GM23338 (cell line): ENCODE measurements around the gene INTS3.
"Not testable (repeated sequence)": the region's sequence is repeated elsewhere in the genome, so short reads cannot be mapped to it uniquely, and the experiment has no call there.

Source experiments
- CREB1 ChIP-seq: fragments of 250-450 bp; sonication (Bioruptor Pico); IDR thresholded peaks from 2 replicates; pipeline ENCODE4 v1.5.0; 2020; ENCODE audit warnings: low read depth, mild to moderate bottlenecking, moderate library complexity
- EZH2 ChIP-seq: fragments of 200-600 bp; sonication (generic); IDR thresholded peaks from one replicate; pipeline ENCODE4 v1.8.0; 2017; ENCODE audit warnings: antibody characterized with exemption, mild to moderate bottlenecking, low read depth; ENCODE audit not compliant: unreplicated experiment
- EZH2phosphoT487 ChIP-seq: fragments of 200-600 bp; sonication (generic); IDR thresholded peaks from one replicate; pipeline ENCODE4 v1.8.1; 2018; ENCODE audit warnings: antibody characterized with exemption; ENCODE audit not compliant: unreplicated experiment
- JUNB ChIP-seq: IDR thresholded peaks from one replicate; pipeline ENCODE4 v1.6.1; 2016; ENCODE audit warnings: antibody characterized with exemption; ENCODE audit not compliant: unreplicated experiment
- NANOG ChIP-seq: IDR thresholded peaks from 2 replicates; pipeline ENCODE4 v1.6.1; 2016; ENCODE audit warnings: antibody characterized with exemption, borderline replicate concordance
- POLR2AphosphoS5 ChIP-seq: IDR thresholded peaks from 2 replicates; pipeline ENCODE4 v1.6.1; 2016; ENCODE audit warnings: antibody characterized with exemption, low read depth
- STAT1 ChIP-seq: IDR thresholded peaks from one replicate; pipeline ENCODE4 v1.6.1; 2016; ENCODE audit warnings: antibody characterized with exemption; ENCODE audit not compliant: unreplicated experiment
- ZNF114 ChIP-seq: fragments of 250-450 bp; sonication (Bioruptor Pico); IDR thresholded peaks from 2 replicates; pipeline ENCODE4 v1.5.0; 2020; ENCODE audit warnings: mild to moderate bottlenecking, moderate library complexity
- ZNF331 ChIP-seq: fragments of 250-450 bp; sonication (Bioruptor Pico); IDR thresholded peaks from 2 replicates; pipeline ENCODE4 v1.5.0; 2020; ENCODE audit warnings: low read depth, mild to moderate bottlenecking, moderate library complexity
- TF ChIP-seq, protein P1 (sequence below), 2 experiments: fragments of 200-600 bp in 1 of 2; sonication (generic) in 1 of 2; conservative IDR thresholded peaks; 2 replicates each; pipeline versions ENCODE4 v1.5.1 to v1.6.1; 2016 to 2017; ENCODE audit warnings: antibody characterized with exemption in 2 of 2, low read depth in 2 of 2, mild to moderate bottlenecking in 2 of 2, moderate library complexity in 1 of 2
- TF ChIP-seq, protein P2 (sequence below): IDR thresholded peaks from one replicate; pipeline ENCODE4 v1.6.1; 2018; ENCODE audit warnings: antibody characterized with exemption; ENCODE audit not compliant: unreplicated experiment
- TF ChIP-seq, protein P3 (sequence below): IDR thresholded peaks from 2 replicates; pipeline ENCODE4 v1.6.1; 2016; ENCODE audit warnings: antibody characterized with exemption
- TF ChIP-seq, protein P4 (sequence below): fragments of 250-450 bp; sonication (Bioruptor Pico); IDR thresholded peaks from 2 replicates; pipeline ENCODE4 v1.5.0; 2020; ENCODE audit warnings: mild to moderate bottlenecking, moderate library complexity

DNA sequence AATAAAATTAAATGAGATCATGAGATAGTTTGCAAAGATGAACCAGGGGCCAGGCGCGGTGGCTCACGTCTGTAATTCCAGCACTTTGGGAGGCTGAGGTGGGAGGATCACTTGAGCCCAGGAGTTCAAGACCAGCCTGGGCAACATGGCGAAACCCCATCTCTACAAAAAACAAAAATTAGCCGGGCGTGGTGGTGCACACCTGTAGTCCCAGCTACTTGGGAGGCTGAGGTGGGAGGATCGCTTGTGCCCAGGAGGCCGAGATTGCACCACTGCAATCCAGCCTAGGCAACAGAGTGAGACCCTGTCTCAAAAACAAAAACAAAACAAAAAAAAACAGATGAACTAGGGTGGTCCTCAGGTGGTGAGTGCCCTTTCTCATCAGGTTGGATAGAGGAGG is 54.8 kb downstream of the INTS3 start:
- TF ChIP-seq EZH2; POLR2AphosphoS5; EZH2phosphoT487; CREB1 (CRISPR knock-in tag); ZNF114; JUNB; STAT1; NANOG; ZNF331 (CRISPR knock-in tag): not testable (repeated sequence)
- TF ChIP-seq, protein P1, sequence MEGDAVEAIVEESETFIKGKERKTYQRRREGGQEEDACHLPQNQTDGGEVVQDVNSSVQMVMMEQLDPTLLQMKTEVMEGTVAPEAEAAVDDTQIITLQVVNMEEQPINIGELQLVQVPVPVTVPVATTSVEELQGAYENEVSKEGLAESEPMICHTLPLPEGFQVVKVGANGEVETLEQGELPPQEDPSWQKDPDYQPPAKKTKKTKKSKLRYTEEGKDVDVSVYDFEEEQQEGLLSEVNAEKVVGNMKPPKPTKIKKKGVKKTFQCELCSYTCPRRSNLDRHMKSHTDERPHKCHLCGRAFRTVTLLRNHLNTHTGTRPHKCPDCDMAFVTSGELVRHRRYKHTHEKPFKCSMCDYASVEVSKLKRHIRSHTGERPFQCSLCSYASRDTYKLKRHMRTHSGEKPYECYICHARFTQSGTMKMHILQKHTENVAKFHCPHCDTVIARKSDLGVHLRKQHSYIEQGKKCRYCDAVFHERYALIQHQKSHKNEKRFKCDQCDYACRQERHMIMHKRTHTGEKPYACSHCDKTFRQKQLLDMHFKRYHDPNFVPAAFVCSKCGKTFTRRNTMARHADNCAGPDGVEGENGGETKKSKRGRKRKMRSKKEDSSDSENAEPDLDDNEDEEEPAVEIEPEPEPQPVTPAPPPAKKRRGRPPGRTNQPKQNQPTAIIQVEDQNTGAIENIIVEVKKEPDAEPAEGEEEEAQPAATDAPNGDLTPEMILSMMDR (conservative IDR thresholded peaks at IDR 0.05; ENCODE audit: low read depth in 2 of 2), result not testable (repeated sequence)
- TF ChIP-seq, protein P2, sequence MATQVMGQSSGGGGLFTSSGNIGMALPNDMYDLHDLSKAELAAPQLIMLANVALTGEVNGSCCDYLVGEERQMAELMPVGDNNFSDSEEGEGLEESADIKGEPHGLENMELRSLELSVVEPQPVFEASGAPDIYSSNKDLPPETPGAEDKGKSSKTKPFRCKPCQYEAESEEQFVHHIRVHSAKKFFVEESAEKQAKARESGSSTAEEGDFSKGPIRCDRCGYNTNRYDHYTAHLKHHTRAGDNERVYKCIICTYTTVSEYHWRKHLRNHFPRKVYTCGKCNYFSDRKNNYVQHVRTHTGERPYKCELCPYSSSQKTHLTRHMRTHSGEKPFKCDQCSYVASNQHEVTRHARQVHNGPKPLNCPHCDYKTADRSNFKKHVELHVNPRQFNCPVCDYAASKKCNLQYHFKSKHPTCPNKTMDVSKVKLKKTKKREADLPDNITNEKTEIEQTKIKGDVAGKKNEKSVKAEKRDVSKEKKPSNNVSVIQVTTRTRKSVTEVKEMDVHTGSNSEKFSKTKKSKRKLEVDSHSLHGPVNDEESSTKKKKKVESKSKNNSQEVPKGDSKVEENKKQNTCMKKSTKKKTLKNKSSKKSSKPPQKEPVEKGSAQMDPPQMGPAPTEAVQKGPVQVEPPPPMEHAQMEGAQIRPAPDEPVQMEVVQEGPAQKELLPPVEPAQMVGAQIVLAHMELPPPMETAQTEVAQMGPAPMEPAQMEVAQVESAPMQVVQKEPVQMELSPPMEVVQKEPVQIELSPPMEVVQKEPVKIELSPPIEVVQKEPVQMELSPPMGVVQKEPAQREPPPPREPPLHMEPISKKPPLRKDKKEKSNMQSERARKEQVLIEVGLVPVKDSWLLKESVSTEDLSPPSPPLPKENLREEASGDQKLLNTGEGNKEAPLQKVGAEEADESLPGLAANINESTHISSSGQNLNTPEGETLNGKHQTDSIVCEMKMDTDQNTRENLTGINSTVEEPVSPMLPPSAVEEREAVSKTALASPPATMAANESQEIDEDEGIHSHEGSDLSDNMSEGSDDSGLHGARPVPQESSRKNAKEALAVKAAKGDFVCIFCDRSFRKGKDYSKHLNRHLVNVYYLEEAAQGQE, result not testable (repeated sequence)
- TF ChIP-seq, protein P3, sequence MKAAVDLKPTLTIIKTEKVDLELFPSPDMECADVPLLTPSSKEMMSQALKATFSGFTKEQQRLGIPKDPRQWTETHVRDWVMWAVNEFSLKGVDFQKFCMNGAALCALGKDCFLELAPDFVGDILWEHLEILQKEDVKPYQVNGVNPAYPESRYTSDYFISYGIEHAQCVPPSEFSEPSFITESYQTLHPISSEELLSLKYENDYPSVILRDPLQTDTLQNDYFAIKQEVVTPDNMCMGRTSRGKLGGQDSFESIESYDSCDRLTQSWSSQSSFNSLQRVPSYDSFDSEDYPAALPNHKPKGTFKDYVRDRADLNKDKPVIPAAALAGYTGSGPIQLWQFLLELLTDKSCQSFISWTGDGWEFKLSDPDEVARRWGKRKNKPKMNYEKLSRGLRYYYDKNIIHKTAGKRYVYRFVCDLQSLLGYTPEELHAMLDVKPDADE, result not testable (repeated sequence)
- TF ChIP-seq, protein P4, sequence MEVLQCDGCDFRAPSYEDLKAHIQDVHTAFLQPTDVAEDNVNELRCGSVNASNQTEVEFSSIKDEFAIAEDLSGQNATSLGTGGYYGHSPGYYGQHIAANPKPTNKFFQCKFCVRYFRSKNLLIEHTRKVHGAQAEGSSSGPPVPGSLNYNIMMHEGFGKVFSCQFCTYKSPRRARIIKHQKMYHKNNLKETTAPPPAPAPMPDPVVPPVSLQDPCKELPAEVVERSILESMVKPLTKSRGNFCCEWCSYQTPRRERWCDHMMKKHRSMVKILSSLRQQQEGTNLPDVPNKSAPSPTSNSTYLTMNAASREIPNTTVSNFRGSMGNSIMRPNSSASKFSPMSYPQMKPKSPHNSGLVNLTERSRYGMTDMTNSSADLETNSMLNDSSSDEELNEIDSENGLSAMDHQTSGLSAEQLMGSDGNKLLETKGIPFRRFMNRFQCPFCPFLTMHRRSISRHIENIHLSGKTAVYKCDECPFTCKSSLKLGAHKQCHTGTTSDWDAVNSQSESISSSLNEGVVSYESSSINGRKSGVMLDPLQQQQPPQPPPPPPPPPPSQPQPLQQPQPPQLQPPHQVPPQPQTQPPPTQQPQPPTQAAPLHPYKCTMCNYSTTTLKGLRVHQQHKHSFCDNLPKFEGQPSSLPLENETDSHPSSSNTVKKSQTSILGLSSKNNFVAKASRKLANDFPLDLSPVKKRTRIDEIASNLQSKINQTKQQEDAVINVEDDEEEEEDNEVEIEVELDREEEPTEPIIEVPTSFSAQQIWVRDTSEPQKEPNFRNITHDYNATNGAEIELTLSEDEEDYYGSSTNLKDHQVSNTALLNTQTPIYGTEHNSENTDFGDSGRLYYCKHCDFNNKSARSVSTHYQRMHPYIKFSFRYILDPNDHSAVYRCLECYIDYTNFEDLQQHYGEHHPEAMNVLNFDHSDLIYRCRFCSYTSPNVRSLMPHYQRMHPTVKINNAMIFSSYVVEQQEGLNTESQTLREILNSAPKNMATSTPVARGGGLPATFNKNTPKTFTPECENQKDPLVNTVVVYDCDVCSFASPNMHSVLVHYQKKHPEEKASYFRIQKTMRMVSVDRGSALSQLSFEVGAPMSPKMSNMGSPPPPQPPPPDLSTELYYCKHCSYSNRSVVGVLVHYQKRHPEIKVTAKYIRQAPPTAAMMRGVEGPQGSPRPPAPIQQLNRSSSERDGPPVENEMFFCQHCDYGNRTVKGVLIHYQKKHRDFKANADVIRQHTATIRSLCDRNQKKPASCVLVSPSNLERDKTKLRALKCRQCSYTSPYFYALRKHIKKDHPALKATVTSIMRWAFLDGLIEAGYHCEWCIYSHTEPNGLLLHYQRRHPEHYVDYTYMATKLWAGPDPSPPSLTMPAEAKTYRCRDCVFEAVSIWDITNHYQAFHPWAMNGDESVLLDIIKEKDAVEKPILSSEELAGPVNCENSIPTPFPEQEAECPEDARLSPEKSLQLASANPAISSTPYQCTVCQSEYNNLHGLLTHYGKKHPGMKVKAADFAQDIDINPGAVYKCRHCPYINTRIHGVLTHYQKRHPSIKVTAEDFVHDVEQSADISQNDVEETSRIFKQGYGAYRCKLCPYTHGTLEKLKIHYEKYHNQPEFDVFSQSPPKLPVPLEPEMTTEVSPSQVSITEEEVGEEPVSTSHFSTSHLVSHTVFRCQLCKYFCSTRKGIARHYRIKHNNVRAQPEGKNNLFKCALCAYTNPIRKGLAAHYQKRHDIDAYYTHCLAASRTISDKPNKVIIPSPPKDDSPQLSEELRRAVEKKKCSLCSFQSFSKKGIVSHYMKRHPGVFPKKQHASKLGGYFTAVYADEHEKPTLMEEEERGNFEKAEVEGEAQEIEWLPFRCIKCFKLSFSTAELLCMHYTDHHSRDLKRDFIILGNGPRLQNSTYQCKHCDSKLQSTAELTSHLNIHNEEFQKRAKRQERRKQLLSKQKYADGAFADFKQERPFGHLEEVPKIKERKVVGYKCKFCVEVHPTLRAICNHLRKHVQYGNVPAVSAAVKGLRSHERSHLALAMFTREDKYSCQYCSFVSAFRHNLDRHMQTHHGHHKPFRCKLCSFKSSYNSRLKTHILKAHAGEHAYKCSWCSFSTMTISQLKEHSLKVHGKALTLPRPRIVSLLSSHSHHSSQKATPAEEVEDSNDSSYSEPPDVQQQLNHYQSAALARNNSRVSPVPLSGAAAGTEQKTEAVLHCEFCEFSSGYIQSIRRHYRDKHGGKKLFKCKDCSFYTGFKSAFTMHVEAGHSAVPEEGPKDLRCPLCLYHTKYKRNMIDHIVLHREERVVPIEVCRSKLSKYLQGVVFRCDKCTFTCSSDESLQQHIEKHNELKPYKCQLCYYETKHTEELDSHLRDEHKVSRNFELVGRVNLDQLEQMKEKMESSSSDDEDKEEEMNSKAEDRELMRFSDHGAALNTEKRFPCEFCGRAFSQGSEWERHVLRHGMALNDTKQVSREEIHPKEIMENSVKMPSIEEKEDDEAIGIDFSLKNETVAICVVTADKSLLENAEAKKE, result not testable (repeated sequence)
